Hepatocyte (in vitro differentiated cells): ENCODE results near the gene OR13C8.
"Not testable (repeated sequence)": the region's sequence is repeated elsewhere in the genome, so short reads cannot be mapped to it uniquely, and the experiment has no call there.

Experiments used
- EZH2 ChIP-seq: fragments of 200-600 bp; sonication (generic); IDR thresholded peaks from 2 replicates; pipeline ENCODE4 v1.6.1; 2016; ENCODE audit warnings: antibody characterized with exemption, mild to moderate bottlenecking, borderline replicate concordance
- TF ChIP-seq, protein P1 (sequence below): fragments of 200-600 bp; sonication (generic); IDR thresholded peaks from 2 replicates; pipeline ENCODE4 v1.5.1; 2016; ENCODE audit warnings: antibody characterized with exemption, mild to moderate bottlenecking; ENCODE audit not compliant: poor library complexity

DNA sequence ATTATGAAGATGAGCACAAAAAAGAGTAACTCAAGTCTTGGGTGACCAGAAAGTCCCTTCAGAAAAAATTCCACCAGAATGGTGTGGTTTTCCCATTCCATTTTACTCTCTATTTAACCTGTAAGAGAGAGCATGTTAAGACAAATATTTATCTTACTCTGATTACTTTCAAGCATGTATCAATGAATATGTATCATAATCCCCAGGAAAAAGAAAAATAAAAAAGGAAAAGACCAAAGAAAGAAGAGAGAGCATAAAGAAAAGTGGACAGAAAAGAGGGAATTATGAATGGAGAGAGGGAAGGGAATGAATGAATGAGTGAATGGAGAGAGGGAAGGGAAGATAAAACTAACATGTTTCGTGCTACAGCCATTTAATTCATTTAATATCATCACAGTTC, 36.6 kb downstream of the OR13C8 start, which contains the start of gene OR13C2:
- not testable (repeated sequence) for TF ChIP-seq EZH2
- TF ChIP-seq, protein P1, sequence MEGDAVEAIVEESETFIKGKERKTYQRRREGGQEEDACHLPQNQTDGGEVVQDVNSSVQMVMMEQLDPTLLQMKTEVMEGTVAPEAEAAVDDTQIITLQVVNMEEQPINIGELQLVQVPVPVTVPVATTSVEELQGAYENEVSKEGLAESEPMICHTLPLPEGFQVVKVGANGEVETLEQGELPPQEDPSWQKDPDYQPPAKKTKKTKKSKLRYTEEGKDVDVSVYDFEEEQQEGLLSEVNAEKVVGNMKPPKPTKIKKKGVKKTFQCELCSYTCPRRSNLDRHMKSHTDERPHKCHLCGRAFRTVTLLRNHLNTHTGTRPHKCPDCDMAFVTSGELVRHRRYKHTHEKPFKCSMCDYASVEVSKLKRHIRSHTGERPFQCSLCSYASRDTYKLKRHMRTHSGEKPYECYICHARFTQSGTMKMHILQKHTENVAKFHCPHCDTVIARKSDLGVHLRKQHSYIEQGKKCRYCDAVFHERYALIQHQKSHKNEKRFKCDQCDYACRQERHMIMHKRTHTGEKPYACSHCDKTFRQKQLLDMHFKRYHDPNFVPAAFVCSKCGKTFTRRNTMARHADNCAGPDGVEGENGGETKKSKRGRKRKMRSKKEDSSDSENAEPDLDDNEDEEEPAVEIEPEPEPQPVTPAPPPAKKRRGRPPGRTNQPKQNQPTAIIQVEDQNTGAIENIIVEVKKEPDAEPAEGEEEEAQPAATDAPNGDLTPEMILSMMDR: not testable (repeated sequence)
